HS-27A (cell line): ENCODE results near the gene TOR4A.

Experiments used
- DNase-seq: peaks from one replicate; pipeline ENCODE4 v3.0.0-alpha.2; 2012; ENCODE audit warnings: low read depth, missing footprints

TOR4A gene

DNA sequence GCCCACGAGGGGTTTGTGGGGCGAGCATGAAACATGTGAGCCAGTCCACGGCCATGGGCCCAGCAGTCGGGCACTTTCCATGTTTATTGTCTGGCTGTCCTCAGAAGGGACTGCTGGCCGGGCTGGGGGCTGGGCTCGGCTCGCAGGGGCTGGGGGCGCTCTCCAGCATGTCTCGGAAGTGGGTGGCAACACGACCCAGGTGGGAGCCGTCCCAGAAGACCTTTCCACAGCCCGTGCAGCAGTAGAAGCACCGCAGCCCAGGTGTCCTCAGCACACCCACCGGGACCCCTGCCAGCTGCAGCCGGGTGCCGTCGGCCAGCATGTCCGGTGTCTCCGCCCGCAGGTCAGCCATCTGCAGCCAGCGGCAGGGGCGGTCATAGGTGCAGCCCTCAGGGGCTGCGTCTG lies 29.3 kb downstream of the TOR4A start:
- DNase-seq = no peak

DNA sequence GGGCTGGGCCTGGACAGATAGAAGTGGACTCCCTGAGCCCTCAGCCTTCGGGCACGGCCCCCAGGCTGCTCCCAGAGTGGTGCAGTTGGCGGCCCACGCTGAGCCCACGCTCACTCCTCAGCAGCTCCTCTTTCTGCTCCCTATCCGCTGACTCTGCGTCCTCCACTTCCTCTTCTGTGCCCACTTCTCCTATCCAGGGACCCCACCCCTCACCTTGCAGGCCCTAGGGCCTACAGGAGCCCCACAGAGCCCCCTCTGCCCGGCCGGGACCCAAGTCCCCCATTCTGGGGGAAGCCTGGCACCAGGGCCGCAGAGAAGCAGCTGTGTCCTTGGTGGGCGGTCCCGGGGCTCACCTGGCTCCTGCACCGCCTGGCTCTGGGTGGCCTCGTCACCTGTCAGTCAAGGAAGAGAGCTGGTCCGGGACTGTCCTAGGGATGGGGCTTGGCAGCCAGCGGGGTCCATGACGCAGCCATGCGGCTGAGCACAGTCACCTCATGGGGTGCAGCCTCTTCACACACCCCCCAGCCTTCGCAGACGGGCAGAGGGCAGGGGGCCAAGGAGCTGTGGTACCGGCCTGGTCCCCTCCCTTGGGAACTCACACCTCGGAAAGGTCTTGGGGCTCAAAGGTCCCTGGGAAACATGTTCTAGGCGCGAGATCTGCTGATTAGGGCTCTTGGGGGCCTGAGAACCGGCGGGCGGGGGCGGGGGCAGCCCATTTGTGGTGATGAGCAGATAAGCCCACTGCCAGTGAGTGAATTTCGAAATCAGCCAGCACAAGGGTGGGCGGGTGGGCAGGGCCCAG lies 29.9 kb downstream of the TOR4A start:
- DNase-seq = no peak

DNA sequence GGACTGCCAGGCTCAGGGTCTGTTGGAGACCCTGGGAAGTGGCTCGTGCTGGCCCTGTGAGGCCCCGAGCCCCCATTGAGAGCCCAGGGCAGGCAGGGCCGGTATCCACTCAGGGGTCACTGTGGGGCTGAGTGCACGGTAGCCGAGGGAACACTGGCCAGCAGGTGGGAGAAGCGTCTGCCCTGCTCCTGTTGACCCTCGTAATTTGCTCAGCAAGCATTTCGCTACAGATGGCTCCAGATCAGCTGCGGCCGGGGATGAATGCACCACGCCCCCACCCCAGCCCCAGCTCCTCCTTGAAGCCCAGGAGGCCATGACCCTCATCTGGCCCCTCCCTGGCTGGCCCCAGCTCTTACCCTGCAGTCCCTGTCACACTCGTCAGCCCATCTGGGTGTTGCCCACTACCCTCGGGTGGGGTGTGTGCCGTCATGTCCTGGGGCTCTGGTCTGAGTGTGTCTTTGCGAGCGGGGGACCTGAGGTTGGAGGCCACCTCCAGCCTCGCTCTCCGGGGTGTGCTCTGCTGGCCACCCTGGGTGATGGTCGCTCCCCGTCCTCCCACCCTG lies 30.6 kb downstream of the TOR4A start:
- DNase-seq = no peak

DNA sequence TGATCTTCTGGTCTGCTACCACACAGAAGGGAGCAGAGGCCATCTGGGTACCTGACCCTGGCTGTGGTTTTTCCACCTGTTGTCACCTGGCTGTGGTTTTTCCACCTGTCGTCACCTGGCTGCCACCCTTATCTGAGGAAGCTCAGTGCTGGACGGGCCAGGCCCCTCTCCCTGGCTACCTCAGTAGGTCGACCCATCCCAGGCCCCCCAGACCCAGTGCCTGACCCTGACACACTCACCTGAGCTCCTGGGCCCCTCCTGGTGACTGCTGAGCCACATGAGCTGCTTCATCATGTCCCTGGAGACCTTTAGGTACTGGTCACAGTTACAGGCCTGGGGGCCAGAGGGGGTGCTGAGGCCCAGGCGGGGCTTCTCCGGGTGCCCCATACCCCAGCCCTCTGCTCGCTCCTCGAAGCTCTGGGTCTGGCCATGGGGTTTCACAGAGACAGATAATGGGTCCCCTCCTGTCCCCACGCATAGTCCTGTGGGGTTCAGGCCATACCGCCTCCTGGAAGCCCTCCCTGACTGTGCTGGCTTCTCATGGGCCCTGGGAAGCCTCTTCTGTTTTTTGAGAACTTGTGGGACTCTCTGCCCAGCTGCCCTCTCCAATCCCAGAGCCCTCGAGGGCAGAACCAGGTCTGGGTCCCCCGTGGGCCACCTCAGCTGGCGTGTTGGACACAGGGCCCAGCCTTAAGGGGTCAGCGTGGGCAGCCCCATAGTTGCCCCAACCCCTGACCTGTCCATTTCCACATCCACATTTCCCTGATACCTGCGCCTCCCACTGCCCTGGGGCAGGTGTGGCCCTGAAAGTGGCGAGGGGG lies 32.1 kb downstream of the TOR4A start:
- DNase-seq = no peak

DNA sequence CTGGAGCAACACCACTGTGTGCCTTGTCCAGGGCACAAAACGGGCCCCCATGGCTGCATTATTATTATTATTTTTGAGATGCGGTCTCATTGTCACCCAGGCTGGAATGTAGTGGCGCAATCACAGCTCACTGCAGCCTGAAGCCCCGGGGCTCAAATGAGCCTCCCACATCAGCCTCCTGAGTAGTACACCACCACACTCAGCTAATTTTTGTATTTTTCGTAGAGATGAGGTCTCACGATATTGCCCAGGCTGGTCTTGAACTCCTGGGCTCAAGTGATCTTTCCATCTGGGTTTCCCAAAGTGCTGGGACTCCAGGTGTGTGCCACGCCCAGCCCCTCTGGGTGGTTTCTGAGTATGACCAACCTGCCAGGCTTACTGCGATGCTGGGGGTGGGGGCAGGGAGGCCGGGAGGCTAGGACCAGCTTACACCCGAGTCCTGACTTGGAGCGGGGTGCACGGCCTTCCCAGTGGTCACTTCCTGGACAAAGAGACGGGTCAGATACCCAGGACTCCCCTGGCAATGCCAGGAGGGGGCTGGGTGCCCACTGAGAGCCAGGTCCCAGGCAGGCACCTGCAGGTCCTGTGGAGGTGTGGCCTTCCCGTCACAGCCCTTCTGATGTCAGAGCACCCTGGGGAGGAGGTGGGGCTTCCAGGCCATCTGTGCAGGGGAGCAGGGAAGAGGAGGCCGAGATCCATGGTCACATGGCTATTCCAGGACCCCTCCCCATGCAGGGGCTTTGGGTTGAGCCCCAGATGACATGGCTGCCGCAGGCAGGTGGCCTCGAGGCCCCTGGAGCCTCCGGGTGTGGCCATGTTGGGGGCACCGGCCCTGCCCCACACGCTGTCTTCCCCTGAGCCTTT lies 32.9 kb downstream of the TOR4A start:
- no peak for DNase-seq

- DNase-seq = no peak
Observed at GRCh38 chr9:137311171-137311985, 33.9 kb downstream of the TOR4A start.

DNA sequence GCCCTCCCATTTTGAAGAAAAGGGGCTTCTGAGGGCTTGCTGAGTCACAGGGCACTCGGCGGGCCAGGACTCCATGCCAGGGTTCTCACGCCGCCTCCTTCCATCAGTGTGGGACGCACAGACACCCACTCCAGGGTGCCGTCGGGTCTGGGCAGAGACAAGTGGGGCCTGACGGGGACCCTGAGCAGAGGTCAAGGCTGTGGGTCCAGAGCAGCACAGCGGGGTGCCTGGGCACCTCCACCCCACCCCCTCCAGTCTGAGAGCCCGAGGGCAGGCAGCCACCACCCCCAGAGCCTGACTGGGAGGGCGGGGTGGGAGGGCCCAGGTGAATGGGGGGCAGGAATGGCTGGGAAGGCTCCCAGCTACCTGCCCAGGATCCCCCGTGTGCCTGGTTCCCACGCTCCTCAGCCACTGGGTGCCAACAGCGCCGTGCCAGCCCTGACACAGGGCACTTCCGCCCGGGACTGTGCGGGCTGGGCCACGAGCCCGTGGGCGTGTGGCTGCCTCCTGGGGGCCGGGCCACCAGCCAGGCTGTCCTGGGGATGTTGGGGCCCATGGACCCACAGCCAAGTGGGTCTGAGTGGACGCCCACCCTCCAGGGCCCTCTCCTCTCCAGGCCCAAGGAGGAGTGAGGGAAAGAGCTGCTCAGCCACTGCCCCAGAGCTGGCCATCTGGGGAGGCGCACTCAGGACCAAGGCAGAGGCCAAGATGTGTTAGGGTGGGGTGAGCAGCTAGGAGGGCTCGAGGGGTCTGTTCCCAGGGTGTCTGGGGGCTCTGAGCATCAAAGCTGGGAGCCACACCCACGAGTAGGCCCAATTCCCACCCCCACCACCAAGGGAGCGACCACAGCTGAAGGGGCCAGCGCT lies 34.7 kb downstream of the TOR4A start:
- DNase-seq = no peak

- no peak for DNase-seq
Observed at GRCh38 chr9:137312852-137313325, 35.4 kb downstream of the TOR4A start.

DNA sequence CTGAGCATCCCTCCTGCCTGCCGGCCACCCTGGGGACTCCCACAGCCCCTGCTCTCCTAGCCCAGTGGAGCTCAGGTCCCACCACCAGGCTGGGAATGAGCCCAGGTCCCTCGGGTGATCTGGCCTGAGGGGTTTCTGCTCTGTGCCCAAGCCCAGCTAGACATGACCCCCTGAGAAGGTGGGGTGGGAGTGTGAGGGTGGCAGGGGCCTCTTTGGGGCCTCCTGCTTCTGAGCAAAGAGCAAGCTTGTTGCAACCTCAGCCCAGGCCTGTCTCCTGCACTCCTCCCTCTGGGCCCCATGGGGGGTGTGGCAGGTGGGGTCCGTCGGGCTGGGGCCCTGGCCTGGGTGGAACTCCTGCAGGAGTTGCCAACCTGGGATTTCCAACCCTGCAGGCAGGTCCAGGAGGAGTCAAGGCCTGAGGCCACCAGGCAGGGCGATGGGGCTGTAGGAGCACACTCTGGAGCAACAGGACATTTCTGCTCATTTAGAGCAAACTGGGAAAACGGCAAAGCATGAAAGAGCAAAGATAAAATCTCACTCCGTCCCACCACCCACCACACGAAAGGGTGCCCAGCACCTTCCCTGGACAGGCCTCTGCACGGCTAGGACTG lies 35.9 kb downstream of the TOR4A start:
- no peak for DNase-seq

DNA sequence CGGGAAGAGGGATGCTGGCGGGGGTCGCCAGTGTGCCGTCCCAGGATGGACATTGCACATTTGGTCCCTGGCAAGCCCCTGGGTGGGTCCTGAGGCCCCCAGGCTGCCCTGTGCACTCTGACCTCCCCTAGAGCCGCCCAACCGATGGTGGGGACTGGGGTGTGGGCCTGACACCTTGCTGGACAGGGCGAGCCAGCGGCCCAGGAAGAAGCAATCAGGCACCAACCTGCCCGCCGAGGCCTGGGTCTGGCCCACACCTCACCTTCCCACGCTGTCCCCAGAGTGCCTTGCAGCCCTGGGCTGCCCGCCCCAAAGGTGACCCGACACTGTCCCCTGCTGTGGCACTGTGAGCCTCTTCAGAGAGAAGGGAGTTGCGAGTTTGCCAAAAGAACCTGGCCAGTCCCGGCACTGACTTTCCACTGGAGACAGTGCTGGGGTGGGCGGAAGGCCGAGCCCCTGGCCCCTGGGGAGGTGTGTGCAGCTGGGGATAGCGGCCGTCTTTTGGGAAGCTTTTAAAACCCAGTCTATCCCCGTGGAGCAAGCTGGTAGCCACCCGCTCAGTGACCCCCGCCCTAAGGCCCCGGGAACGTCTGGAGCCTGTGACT lies 36.5 kb downstream of the TOR4A start:
- no peak for DNase-seq

- DNase-seq = no peak
Observed at GRCh38 chr9:137314561-137315560, 37.3 kb downstream of the TOR4A start.

DNA sequence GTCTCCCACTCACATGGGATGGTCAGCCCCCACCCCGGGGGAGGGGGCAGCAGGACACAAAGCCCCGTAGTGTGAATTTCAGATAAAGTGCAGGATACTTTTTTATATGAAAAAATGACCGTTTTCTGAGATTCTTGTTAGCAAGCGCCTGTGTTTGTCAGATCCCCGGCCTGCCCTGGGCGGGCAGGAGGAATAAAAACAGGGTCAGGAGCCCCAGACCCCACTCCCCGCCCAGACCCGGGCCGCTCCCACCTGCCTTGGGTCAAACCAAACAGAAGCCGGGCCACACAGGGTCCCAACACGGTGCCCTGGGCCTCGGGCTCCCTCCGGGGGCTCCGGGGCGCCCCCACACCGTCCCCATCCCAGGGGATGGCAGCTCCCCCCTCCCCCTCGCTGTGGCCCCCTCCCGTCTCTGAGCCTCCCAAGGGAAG lies 38.1 kb downstream of the TOR4A start:
- no peak for DNase-seq

- no peak for DNase-seq
Observed at GRCh38 chr9:137316012-137316981, 38.8 kb downstream of the TOR4A start.

DNA sequence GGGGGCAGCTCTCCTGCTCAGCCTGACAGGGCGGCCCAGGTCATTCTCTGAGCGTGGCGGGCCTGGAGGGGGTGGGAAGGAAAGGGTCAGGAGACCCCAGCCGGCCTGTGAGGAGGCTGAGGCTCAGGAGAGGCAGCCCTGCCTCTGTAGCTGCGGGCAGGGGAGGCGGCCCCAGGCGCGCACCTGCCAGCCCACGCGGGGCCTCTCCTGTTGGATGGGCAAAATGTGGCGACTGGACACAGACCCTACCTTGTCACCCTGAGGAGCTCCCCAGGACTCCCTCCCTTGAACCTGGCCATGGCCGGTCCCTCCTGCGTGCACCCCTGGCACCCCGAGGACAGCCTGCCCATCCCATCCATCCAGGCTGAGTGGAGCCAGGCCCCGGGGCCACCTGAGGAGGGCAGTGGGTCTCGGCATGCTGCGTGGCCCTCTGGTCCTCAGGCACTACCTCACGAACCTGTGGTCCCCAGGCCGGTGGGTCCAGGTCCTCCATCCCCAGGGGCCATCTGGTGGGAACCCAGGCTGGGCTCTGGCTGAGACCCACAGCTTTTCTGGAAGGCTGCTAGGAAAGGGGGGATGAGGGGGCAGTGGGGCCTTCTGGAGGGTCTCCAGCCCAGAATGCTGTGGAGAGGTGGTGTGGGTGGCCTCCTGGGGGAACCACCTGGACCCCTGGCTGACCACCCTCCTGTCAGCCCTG lies 39.6 kb downstream of the TOR4A start:
- no peak for DNase-seq

GRCh38 chr9:137317718-137318511 lies 40.4 kb downstream of the TOR4A start:
- no peak for DNase-seq
